Heart left ventricle (tissue), 16 donors: ENCODE data around the gene GJD4. TPM values are rescaled to one million over a fixed set of nuclear protein-coding genes. Genes with fewer than 3 reads are reported as not detected.
A peak's percentile ranks its signal among the peaks of the same experiment; 100 is the strongest.

Experiments used
- ATAC-seq, 4 donors: fragments of 200-7000 bp; cut with Tn5 transposase; one replicate each; pipeline ENCODE4 v1.9.1; 2020 to 2022; ENCODE audit warnings: moderate library complexity in 4 of 4, mild to moderate bottlenecking in 3 of 4, moderate number of reproducible peaks in 1 of 4
- DNase-seq, 5 donors: peaks; one replicate each; pipeline ENCODE4 v3.0.0-alpha.2; 2020
- H3K27ac ChIP-seq, 12 donors: fragments of 200-600 bp; sonication (generic) in 4 of 12; one replicate each; pipeline versions ENCODE4 v1.5.0 to v1.8.0; 2016 to 2022; ENCODE audit warnings: mild to moderate bottlenecking in 2 of 12
- H3K27me3 ChIP-seq, 9 donors: fragments of 200-600 bp; sonication (generic) in 2 of 9; one replicate each; pipeline versions ENCODE4 v1.5.1 to v1.8.0; 2016 to 2022; ENCODE audit warnings: mild to moderate bottlenecking in 3 of 9
- H3K36me3 ChIP-seq, 9 donors: fragments of 200-600 bp; sonication (generic) in 2 of 9; one replicate each; pipeline versions ENCODE4 v1.5.0 to v1.8.0; 2018 to 2022; ENCODE audit warnings: mild to moderate bottlenecking in 2 of 9
- H3K4me1 ChIP-seq, 12 donors: fragments of 200-600 bp; sonication (generic) in 4 of 12; one replicate each; pipeline versions ENCODE4 v1.5.0 to v1.8.0; 2016 to 2022; ENCODE audit warnings: mild to moderate bottlenecking in 3 of 12
- H3K4me3 ChIP-seq, 12 donors: fragments of 200-600 bp; sonication (generic) in 4 of 12; one replicate each; pipeline versions ENCODE4 v1.5.0 to v1.8.0; 2017 to 2022; ENCODE audit warnings: mild to moderate bottlenecking in 9 of 12, moderate library complexity in 4 of 12
- H3K9me3 ChIP-seq, 12 donors: fragments of 200-600 bp; sonication (generic) in 4 of 12; one replicate each; pipeline versions ENCODE4 v1.5.0 to v1.8.0; 2016 to 2022; ENCODE audit warnings: mild to moderate bottlenecking in 1 of 12
- CTCF ChIP-seq, 12 donors: fragments of 200-600 bp; sonication (generic) in 4 of 12; IDR thresholded peaks; one replicate each; pipeline versions ENCODE4 v1.5.0 to v1.8.0; 2018 to 2022; ENCODE audit warnings: antibody characterized with exemption in 12 of 12, mild to moderate bottlenecking in 5 of 12
- POLR2A ChIP-seq, 2 donors: fragments of 450-650 bp; IDR thresholded peaks; one replicate each; pipeline ENCODE4 v1.6.1; 2017; ENCODE audit warnings: antibody characterized with exemption in 2 of 2, mild to moderate bottlenecking in 2 of 2, moderate library complexity in 2 of 2
- WGBS, 4 donors: extraction: QIAGEN DNeasy Blood & Tissue Kit in 2 of 4; methylation state at CpG; one replicate each; pipeline versions ENCODE4 v1.1.5 to v1.1.7; 2013 to 2018; 5-methylcytosine and 5-hydroxymethylcytosine counted together
- intact Hi-C, 10 donors: fragments of 100-400 bp; cut with DNase I; formaldehyde crosslinking; loops; one replicate each; pipeline versions ENCODE4 v1.11.1 to v1.14.2; 2022
- polyA plus RNA-seq, 2 donors: library from polyadenylated mRNA; stranded (reverse); fragments of 200-250 nt; gene quantifications; one replicate each; pipeline ENCODE4 v1.2.3, GENCODE V29; 2013
- total RNA-seq, 9 donors: library from RNA; depleted of rRNA in 2 of 9; stranded (reverse); fragments of >200 nt in 2 of 9; fragmentation: NEBNext Ultra II Directional in 3 of 9; extraction: Animal tissue kit (Norgen Biotek cat#: 25700) in 3 of 9; gene quantifications; one replicate each; pipeline versions ENCODE4 v1.1.0 to v1.2.4, GENCODE V29; 2016 to 2023
- donor health status: ischemic (EF 13 %, LVEDD 7.1; RV severe dilation, severe dysfunction).
- donor health status: healthy with polysubstance abuse.
- donor health status: DM: no; HTN: yes; CAD: no.
- donor health status: DM: no; HTN: no; CAD: no.
- donor health status: ischemic (EF 25% LVEDD 6.9; RV normal size, moderate dysfunction).
- donor health status: ischemic (EF 25% LVEDD 5.7; RV mildly dilated, moderate dysfunction).
- donor health status: healthy.
- donor health status: DM: yes; HTN: yes; CAD: no.
- donor health status: ischemic (EF 35%, LVEDD 5.7; RV mildly dilated, moderate dysfunction).
- donor health status: nonischemic (EF 11% LVEDD 7.7; RV severe dilation, severe dysfunction).
- donor health status: DM: yes; HTN: yes; CAD: no.
- donor health status: PGD.
- donor health status: ischemic (EF 29% LVEDD 5.4; RV normal size, mild dysfunction).
- donor health status: nonischemic (EF 23%, LVEDD 6.1; RV moderate dilation, normal function).

The GJD4 gene
- total and polyA plus RNA-seq, 11 donors = not detected

DNA sequence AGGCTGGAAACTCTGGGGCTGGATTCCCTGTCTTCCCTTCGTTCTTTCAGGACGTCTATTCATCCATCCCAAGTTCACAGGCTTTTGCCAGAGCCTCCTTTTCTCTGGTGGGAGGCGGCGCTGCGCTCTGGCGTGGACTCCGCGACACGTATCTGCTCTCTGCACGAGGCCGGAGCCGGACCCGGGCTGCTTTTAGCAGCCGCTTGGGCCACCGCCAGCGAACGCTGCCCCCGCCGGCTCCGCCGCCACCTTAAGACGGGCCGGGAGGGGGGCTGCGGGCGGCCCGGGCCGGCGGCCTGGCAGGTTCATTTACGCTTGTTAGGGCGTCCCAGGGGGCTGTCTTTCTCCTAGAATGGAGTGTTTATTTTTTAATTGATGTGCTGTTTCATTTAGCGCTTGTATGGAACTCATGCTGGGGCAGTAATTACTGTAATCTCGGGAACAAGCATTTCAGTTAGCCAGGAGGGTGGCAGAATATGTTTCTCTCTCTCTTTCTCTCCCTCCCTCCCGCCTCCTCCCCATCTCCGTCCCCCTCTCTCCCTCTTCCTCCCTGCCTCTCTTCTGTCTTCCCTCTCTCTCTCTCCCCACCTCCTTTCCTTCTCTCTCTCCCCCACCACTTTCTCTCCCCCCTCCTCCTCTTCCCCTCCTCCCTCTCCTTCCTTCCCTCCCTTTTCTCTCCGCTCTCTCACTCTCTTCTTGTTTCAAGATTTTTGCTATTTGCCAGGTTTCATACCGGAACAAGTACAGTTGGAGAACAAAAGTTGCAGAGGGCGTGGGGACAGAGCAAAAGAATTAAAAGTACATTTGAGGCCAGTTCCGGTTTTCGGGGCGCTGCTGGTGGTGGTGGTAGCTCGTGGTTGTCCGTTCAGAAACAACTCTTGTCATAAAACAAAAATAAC, 38.3 kb downstream of the GJD4 start:
- peaks cover 0 to 31% (median 13%) of the 10 kb centered on the region in 12 donors for H3K4me1 ChIP-seq

DNA sequence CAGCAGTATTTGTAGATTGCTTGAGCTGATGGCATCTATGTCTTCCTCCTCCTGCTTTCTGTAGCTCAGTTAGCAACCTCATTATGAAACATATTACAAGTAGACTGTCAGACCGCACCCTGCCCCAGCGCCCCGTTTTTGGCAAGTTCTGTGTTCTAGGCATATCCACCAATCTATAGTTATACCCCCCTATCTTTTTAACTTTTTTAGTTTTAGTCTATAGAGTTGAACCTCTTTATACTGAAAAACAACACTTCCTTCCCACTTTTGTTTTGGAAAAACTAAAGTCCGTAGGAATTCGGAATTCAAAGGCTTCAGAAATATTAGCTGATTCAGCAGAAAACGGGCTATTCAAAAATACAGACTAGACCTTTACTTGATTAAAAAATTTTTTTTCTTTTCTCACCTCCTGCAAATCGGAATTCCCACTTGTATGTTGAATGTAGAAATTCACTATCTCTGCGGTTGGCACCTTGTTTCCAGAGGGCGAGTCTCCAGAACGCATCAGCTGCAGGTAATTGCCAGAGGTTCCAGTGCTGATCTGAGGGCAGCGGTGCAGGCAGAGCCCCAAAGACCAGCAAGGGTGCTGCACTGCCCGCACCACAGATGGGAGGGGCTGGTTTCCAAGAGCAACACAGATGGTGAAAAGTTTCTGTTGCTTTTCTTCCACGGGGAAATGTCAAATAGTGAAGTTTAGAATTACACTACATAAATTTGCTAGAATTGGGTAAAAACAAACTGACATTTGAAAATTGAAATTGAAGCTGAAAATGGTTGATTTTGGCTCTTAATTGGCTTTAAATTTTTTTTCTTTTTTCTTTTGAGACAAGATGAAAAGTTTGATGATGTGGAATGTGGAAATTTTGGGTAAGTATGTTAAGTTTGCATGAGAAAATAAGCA, 39.2 kb downstream of the GJD4 start:
- TF ChIP-seq POLR2A (IDR thresholded peaks at IDR 0.05) = no peak
- TF ChIP-seq CTCF (IDR thresholded peaks at IDR 0.05) = no peak
- Histone ChIP-seq H3K36me3 (no peaks in the 10 kb centered on the region), H3K27me3 (peaks cover 0 to 36% (median 0%) of the 10 kb centered on the region in 9 donors), H3K4me1 (peaks cover 0 to 24% (median 11%) of the 10 kb centered on the region in 12 donors), H3K9me3 (no peaks in the 10 kb centered on the region), H3K4me3 (peak overlapping the region; percentile 17 to 94 (median 77)), H3K27ac (peak overlapping the region in 9 of 12 donors; percentile 49 to 97 (median 90))
- intact Hi-C loops = loop anchor here (5.0 to 10.0 kb wide), 17 partner anchors 178 to 1083 kb away; no protein-coding TSS in a partner anchor
- 36 to 43% (median 39%) methylated on average over 13 of the region's 13 CpGs for WGBS, 4 donors
- ATAC-seq = no peak
- peak in 1 of 5 donors; percentile 31 for DNase-seq

More for the DNA sequence above, 38.3 kb downstream of the GJD4 start:
- Histone ChIP-seq H3K27me3 (peaks cover 0 to 42% (median 0%) of the 10 kb centered on the region in 9 donors), H3K27ac (peak overlapping the region in 11 of 12 donors; percentile 49 to 97 (median 90)), H3K9me3 (no peaks in the 10 kb centered on the region), H3K4me3 (peak overlapping the region; percentile 74 to 97 (median 80)), H3K36me3 (peaks cover 0 to 7% (median 0%) of the 10 kb centered on the region in 9 donors)
- 0 to 1% (median 1%) methylated on average over 20 to 42 of the region's 42 CpGs for WGBS, 4 donors
- TF ChIP-seq CTCF (IDR thresholded peaks at IDR 0.05) (peak in 2 of 12 donors; percentile 20 to 28), POLR2A (IDR thresholded peaks at IDR 0.05) (no peak)
- DNase-seq = peak; percentile 76 to 88 (median 85)
- ATAC-seq = peak; percentile 11 to 62 (median 48)
- intact Hi-C loops = loop anchor here (5.0 to 10.0 kb wide), 17 partner anchors 179 to 1084 kb away; no protein-coding TSS in a partner anchor

GRCh38 chr10:35650894-35651293, 45.8 kb downstream of the GJD4 start:
- Histone ChIP-seq H3K36me3 (no peaks in the 10 kb centered on the region), H3K27me3 (no peaks in the 10 kb centered on the region), H3K4me3 (no peak overlapping the region), H3K9me3 (no peaks in the 10 kb centered on the region), H3K4me1 (no peaks in the 10 kb centered on the region), H3K27ac (no peak overlapping the region)
- no peak for DNase-seq
- 88 to 95% (median 95%) methylated on average over 3 of the region's 3 CpGs for WGBS, 4 donors
- TF ChIP-seq CTCF (IDR thresholded peaks at IDR 0.05) (no peak), POLR2A (IDR thresholded peaks at IDR 0.05) (no peak)
- intact Hi-C loops = no loop called here
- ATAC-seq = no peak
